PC-3 (cell line): ENCODE measurements around the gene PLEKHS1. TPM values are rescaled to one million over a fixed set of nuclear protein-coding genes. Genes with fewer than 3 reads are reported as not detected.
"Not testable (repeated sequence)": the region's sequence is repeated elsewhere in the genome, so short reads cannot be mapped to it uniquely, and the experiment has no call there.

Experiments
- ATAC-seq: fragments of 200-7000 bp; cut with Tn5 transposase; 2 replicates; pipeline ENCODE4 v1.9.1; 2020; ENCODE audit warnings: mild to moderate bottlenecking, moderate library complexity
- BruUV-seq: library from RNA; stranded (reverse); fragments of 400-500 nt; replicated peaks from 2 replicates; lab custom pipeline; 2021; lab: Mats Ljungman, UMichigan
- CTCF ChIA-PET: fragments of 300-600 bp; sonication (Branson Sonifier 250); formaldehyde crosslinking; loops from one replicate; lab custom pipeline; 2022; ENCODE audit warnings: antibody characterized with exemption; lab: Charles Lee
- POLR2A ChIA-PET: fragments of 300-600 bp; sonication (Branson Sonifier 250); formaldehyde crosslinking; loops from one replicate; lab custom pipeline; 2022; ENCODE audit warnings: antibody characterized with exemption; ENCODE audit not compliant: unreplicated experiment; lab: Charles Lee
- DNase-seq: peaks from one replicate; pipeline ENCODE4 v3.0.0-alpha.2; 2015
- H2AFZ ChIP-seq: fragments of 300-600 bp; sonication (generic); 2 replicates; pipeline ENCODE4 v1.6.0; 2016; ENCODE audit warnings: antibody characterized with exemption, low read length
- H3F3A ChIP-seq: fragments of 300-600 bp; sonication (generic); one replicate; pipeline ENCODE4 v1.6.0; 2017; ENCODE audit warnings: antibody characterized with exemption, low read length, control low read depth, mild to moderate bottlenecking; ENCODE audit not compliant: unreplicated experiment
- H3K27ac ChIP-seq: fragments of 300-600 bp; sonication (generic); 2 replicates; pipeline ENCODE4 v1.5.1; 2016; ENCODE audit warnings: mild to moderate bottlenecking, low read length
- H3K27me3 ChIP-seq: fragments of 300-600 bp; sonication (generic); 2 replicates; pipeline ENCODE4 v1.6.1; 2016; ENCODE audit warnings: low read length, mixed read lengths
- H3K36me3 ChIP-seq: fragments of 300-600 bp; sonication (generic); 2 replicates; pipeline ENCODE4 v1.6.1; 2016; ENCODE audit warnings: low read depth, mixed run types, low read length, mixed read lengths
- H3K4me1 ChIP-seq: fragments of 300-600 bp; sonication (generic); 2 replicates; pipeline ENCODE4 v1.5.1; 2016; ENCODE audit warnings: low read length; ENCODE audit not compliant: insufficient read depth
- H3K4me2 ChIP-seq: fragments of 300-600 bp; sonication (generic); 2 replicates; pipeline ENCODE4 v1.6.0; 2016; ENCODE audit warnings: low read length
- H3K4me3 ChIP-seq: fragments of 300-600 bp; sonication (generic); 2 replicates; pipeline ENCODE4 v1.5.1; 2016; ENCODE audit warnings: mild to moderate bottlenecking, low read length, mixed read lengths
- H3K79me2 ChIP-seq: fragments of 300-600 bp; sonication (generic); 2 replicates; pipeline ENCODE4 v1.6.1; 2017; ENCODE audit warnings: low read length, mixed read lengths
- H3K9ac ChIP-seq: fragments of 300-600 bp; sonication (generic); 2 replicates; pipeline ENCODE4 v1.6.0; 2016; ENCODE audit warnings: mild to moderate bottlenecking, low read length
- H3K9me2 ChIP-seq: fragments of 300-600 bp; sonication (generic); replicated peaks from 2 replicates; pipeline ENCODE4 v1.6.1; 2016; ENCODE audit warnings: mixed run types, low read length, mixed read lengths
- H3K9me3 ChIP-seq: fragments of 300-600 bp; sonication (generic); 2 replicates; pipeline ENCODE4 v1.6.1; 2016; ENCODE audit warnings: low read length, mixed read lengths
- H4K20me1 ChIP-seq: fragments of 300-600 bp; sonication (generic); 2 replicates; pipeline ENCODE4 v1.6.1; 2016; ENCODE audit warnings: low read length, mixed read lengths
- EZH2 ChIP-seq: fragments of 300-600 bp; sonication (generic); IDR thresholded peaks from one replicate; pipeline ENCODE4 v1.6.1; 2017; ENCODE audit warnings: antibody characterized with exemption, mild to moderate bottlenecking, low read length; ENCODE audit not compliant: unreplicated experiment
- EZH2phosphoT487 ChIP-seq: fragments of 300-600 bp; sonication (generic); IDR thresholded peaks from 2 replicates; pipeline ENCODE4 v1.6.1; 2018; ENCODE audit warnings: mild to moderate bottlenecking, antibody characterized with exemption, low read length, borderline replicate concordance
- intact Hi-C: fragments of 100-400 bp; cut with micrococcal nuclease; formaldehyde crosslinking; loops from 2 replicates; pipeline ENCODE4 v1.9.0; 2023
- total RNA-seq: library from RNA; depleted of rRNA; stranded (reverse); fragments of >200 nt; gene quantifications from 2 replicates; pipeline ENCODE4 v1.2.3, GENCODE V29; 2014
- TF ChIP-seq, protein P1 (sequence below): fragments of 300-600 bp; sonication (generic); conservative IDR thresholded peaks from 2 replicates; pipeline ENCODE4 v1.5.1; 2017; ENCODE audit warnings: antibody characterized with exemption, low read depth, mild to moderate bottlenecking, low read length

The PLEKHS1 gene
- total RNA-seq, 1 experiment from 2014 or later: not detected

GRCh38 chr10:113770346-113770745 lies 18.9 kb downstream of the PLEKHS1 start:
- Histone ChIP-seq H3K9ac (no peak overlapping the region), H3K79me2 (no peaks in the 10 kb centered on the region), H3K4me1 (no peaks in the 10 kb centered on the region), H3F3A (no peaks in the 10 kb centered on the region), H3K4me2 (no peak overlapping the region), H3K27ac (no peak overlapping the region), H3K36me3 (no peaks in the 10 kb centered on the region), H3K27me3 (peaks cover 66% of the 10 kb centered on the region), H3K9me2 (no peaks in the 10 kb centered on the region), H4K20me1 (no peaks in the 10 kb centered on the region), H3K9me3 (no peaks in the 10 kb centered on the region), H3K4me3 (no peak overlapping the region), H2AFZ (no peak overlapping the region)
- POLR2A ChIA-PET: no interaction called here
- CTCF ChIA-PET: no interaction called here
- TF ChIP-seq EZH2 (no peak), EZH2phosphoT487 (no peak)
- TF ChIP-seq, protein P1, sequence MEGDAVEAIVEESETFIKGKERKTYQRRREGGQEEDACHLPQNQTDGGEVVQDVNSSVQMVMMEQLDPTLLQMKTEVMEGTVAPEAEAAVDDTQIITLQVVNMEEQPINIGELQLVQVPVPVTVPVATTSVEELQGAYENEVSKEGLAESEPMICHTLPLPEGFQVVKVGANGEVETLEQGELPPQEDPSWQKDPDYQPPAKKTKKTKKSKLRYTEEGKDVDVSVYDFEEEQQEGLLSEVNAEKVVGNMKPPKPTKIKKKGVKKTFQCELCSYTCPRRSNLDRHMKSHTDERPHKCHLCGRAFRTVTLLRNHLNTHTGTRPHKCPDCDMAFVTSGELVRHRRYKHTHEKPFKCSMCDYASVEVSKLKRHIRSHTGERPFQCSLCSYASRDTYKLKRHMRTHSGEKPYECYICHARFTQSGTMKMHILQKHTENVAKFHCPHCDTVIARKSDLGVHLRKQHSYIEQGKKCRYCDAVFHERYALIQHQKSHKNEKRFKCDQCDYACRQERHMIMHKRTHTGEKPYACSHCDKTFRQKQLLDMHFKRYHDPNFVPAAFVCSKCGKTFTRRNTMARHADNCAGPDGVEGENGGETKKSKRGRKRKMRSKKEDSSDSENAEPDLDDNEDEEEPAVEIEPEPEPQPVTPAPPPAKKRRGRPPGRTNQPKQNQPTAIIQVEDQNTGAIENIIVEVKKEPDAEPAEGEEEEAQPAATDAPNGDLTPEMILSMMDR: no peak
- intact Hi-C loops: no loop called here
- ATAC-seq (no peak), DNase-seq (no peak)
- no TSS peak for BruUV-seq

- ATAC-seq, H3K4me3 ChIP-seq, DNase-seq, CTCF ChIA-PET, POLR2A ChIA-PET, H3K27ac ChIP-seq, H3K79me2 ChIP-seq, H3K9ac ChIP-seq, H2AFZ ChIP-seq, H3F3A ChIP-seq, intact Hi-C loops, BruUV-seq, H3K4me1 ChIP-seq, H4K20me1 ChIP-seq, H3K36me3 ChIP-seq, H3K9me2 ChIP-seq, H3K9me3 ChIP-seq, H3K4me2 ChIP-seq: not testable (repeated sequence)
- H3K27me3 ChIP-seq: peaks cover 59% of the 10 kb centered on the region
Measured at GRCh38 chr10:113771131-113771530, 19.6 kb downstream of the PLEKHS1 start.

DNA sequence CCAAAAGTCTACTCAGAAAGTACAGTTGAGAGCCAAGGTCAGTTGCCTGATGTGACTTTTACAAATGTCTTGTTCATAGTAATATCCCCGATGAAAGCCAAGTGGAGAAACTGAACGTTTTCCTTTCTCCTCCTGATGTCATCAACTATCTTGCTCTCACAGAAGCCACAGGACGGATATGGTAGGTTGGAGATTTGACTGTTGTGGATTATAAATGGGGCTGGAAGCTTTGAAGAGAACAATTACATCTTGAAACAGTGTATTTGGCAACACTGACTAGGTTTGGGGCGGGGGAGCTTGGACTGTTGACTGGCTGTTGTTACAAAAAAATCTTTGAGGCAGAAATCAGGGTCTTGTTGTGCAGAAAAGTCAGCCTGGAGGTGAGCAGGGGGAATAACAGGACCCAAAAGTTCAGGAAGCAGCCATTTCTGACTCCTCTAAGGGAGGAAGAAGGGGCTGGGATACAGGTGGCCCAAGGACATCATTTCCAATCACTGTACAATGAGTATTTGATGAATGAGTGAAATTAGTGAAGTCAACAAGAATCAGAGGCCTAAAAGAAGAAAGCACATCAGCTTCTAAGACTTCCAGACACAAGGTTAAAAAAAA lies 24.3 kb downstream of the PLEKHS1 start:
- no peaks in the 10 kb centered on the region for H3K4me1 ChIP-seq
- BruUV-seq: no TSS peak
- no peaks in the 10 kb centered on the region for H4K20me1 ChIP-seq
- peaks cover 12% of the 10 kb centered on the region for H3K27me3 ChIP-seq
- no peaks in the 10 kb centered on the region for H3K9me3 ChIP-seq
- H3K79me2 ChIP-seq: no peaks in the 10 kb centered on the region
- no peak for ATAC-seq
- intact Hi-C loops: no loop called here
- H3K4me2 ChIP-seq: no peak overlapping the region
- no peaks in the 10 kb centered on the region for H3F3A ChIP-seq
- H3K9me2 ChIP-seq: no peaks in the 10 kb centered on the region
- H3K27ac ChIP-seq: no peak overlapping the region
- H3K4me3 ChIP-seq: no peak overlapping the region
- no peak for DNase-seq
- H2AFZ ChIP-seq: no peak overlapping the region
- H3K36me3 ChIP-seq: no peaks in the 10 kb centered on the region
- no peak for TF ChIP-seq EZH2
- no peak for TF ChIP-seq EZH2phosphoT487
- ChIA-PET CTCF (no interaction called here), POLR2A (no interaction called here)
- H3K9ac ChIP-seq: no peak overlapping the region

DNA sequence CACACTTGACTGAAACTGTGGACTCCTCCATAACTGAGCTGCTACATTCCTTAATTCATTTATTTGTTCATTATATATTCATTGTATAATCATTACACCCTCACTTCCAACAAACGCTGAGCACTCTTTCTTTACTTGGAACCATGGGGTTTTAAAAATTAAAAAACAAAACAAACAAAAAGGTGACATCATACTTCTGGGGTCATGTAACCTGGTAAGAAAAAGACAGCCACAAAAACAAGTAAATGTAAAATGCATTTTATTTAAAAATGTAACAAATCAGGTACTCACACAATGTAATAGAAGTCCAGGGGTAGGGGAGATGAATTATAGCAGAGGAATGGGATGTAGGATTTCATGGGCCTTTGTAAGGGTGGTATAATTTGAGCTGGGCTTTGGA lies 25.1 kb downstream of the PLEKHS1 start:
- ChIA-PET POLR2A (no interaction called here), CTCF (no interaction called here)
- no peak overlapping the region for H3K4me3 ChIP-seq
- no peak for ATAC-seq
- no peaks in the 10 kb centered on the region for H3K9me3 ChIP-seq
- intact Hi-C loops: no loop called here
- H2AFZ ChIP-seq: no peak overlapping the region
- DNase-seq: no peak
- BruUV-seq: no TSS peak
- H3F3A ChIP-seq: no peaks in the 10 kb centered on the region
- H3K9me2 ChIP-seq: no peaks in the 10 kb centered on the region
- H3K27ac ChIP-seq: no peak overlapping the region
- peaks cover 8% of the 10 kb centered on the region for H3K27me3 ChIP-seq
- no peak for TF ChIP-seq EZH2
- no peak for TF ChIP-seq EZH2phosphoT487
- TF ChIP-seq, protein P1: no peak
- no peaks in the 10 kb centered on the region for H4K20me1 ChIP-seq
- no peaks in the 10 kb centered on the region for H3K79me2 ChIP-seq
- no peak overlapping the region for H3K9ac ChIP-seq
- no peaks in the 10 kb centered on the region for H3K36me3 ChIP-seq
- H3K4me2 ChIP-seq: no peak overlapping the region
- no peaks in the 10 kb centered on the region for H3K4me1 ChIP-seq
